K562 (cell line): ENCODE measurements around the gene ARFGAP3. TPM values are rescaled to one million over a fixed set of nuclear protein-coding genes. Genes with fewer than 3 reads are reported as not detected.

Source experiments
- ATAC-seq: fragments of 200-7000 bp; cut with Tn5 transposase; 3 replicates; pipeline ENCODE4 v1.9.1; 2020; ENCODE audit warnings: moderate library complexity
- BruUV-seq: library from RNA; stranded (reverse); fragments of 400-500 nt; replicated peaks from 2 replicates; lab custom pipeline; 2021; lab: Mats Ljungman, UMichigan
- CTCF ChIA-PET: fragments of 300-600 bp; formaldehyde crosslinking; extraction: SDS; loops from one replicate; lab custom pipeline; 2021; ENCODE audit warnings: low intra/inter-chr PET ratio; lab: Yijun Ruan, JAX
- POLR2A ChIA-PET: fragments of 300-600, 350-650 bp; sonication (Branson Sonifier 250); formaldehyde crosslinking; extraction: SDS; loops from one replicate; lab custom pipeline; 2021; ENCODE audit warnings: antibody characterized with exemption, inconsistent platforms; lab: Yijun Ruan, JAX
- DNase-seq, 4 experiments: peaks; one replicate each; pipeline versions ENCODE4 v3.0.0 to v3.0.0-alpha.2; 2011 to 2018; ENCODE audit warnings: low spot score in 3 of 4, mixed read lengths in 3 of 4; ENCODE audit errors: extremely low read depth in 1 of 4
- FAIRE-seq: peaks from 2 replicates; lab custom pipeline; 2011; peaks lifted over from hg19 to GRCh38; lab: Jason Lieb, UNC
- H2AFZ ChIP-seq: 2 replicates; pipeline ENCODE4 v1.6.0; 2011; ENCODE audit warnings: low read depth, low read length, control low read depth, inconsistent platforms
- H3K27ac ChIP-seq: fragments of 200-600 bp; 3 replicates; pipeline ENCODE4 v1.8.0; 2011; ENCODE audit warnings: low read depth, mild to moderate bottlenecking, control low read depth, inconsistent platforms, low read length, moderate library complexity, mixed read lengths; ENCODE audit errors: extremely low read depth
- H3K27me3 ChIP-seq, 2 experiments: fragments of 300-600 bp in 1 of 2; 2 replicates in 1 of 2; 3 replicates in 1 of 2; pipeline versions ENCODE4 v1.6.0 to v1.8.0; 2011; ENCODE audit warnings: inconsistent platforms in 2 of 2, low read length in 2 of 2, mild to moderate bottlenecking in 1 of 2, mixed read lengths in 1 of 2, moderate library complexity in 1 of 2; ENCODE audit not compliant: control insufficient read depth in 2 of 2, insufficient read depth in 2 of 2
- H3K36me3 ChIP-seq: fragments of 300-600 bp; 3 replicates; pipeline ENCODE4 v1.8.0; 2011; ENCODE audit warnings: mild to moderate bottlenecking, low read length, inconsistent platforms; ENCODE audit not compliant: control insufficient read depth, insufficient read depth
- H3K4me1 ChIP-seq, 2 experiments: fragments of 200-600 bp in 1 of 2; replicated peaks in 1 of 2; 2 replicates in 1 of 2; 3 replicates in 1 of 2; pipeline versions ENCODE4 v1.5.1 to v1.8.0; 2011; ENCODE audit warnings: inconsistent platforms in 2 of 2, low read length in 2 of 2, mild to moderate bottlenecking in 1 of 2, mixed read lengths in 1 of 2, moderate library complexity in 1 of 2; ENCODE audit not compliant: control insufficient read depth in 2 of 2, insufficient read depth in 2 of 2
- H3K4me2 ChIP-seq: 2 replicates; pipeline ENCODE4 v1.6.1; 2011; ENCODE audit warnings: low read length, control low read depth, inconsistent platforms, mixed read lengths; ENCODE audit not compliant: insufficient read depth
- H3K4me3 ChIP-seq: fragments of 200-600 bp; sonication (generic), shearing (Covaris generic); 2 replicates; pipeline ENCODE4 v1.5.1; 2016; ENCODE audit warnings: control low read depth, inconsistent platforms
- H3K79me2 ChIP-seq: fragments of 200-600 bp; 3 replicates; pipeline ENCODE4 v1.8.0; 2011; ENCODE audit warnings: low read length, inconsistent platforms; ENCODE audit not compliant: control insufficient read depth, insufficient read depth
- H3K9ac ChIP-seq, 2 experiments: 2 replicates each; pipeline versions ENCODE4 v1.6.0 to v1.6.1; 2011; ENCODE audit warnings: low read depth in 2 of 2, low read length in 2 of 2, control low read depth in 1 of 2, inconsistent platforms in 1 of 2, mild to moderate bottlenecking in 1 of 2, mixed read lengths in 1 of 2; ENCODE audit not compliant: insufficient read depth in 1 of 2
- H3K9me1 ChIP-seq: one replicate; pipeline ENCODE4 v1.6.0; 2011; ENCODE audit warnings: inconsistent platforms, mild to moderate bottlenecking, low read length, moderate library complexity; ENCODE audit not compliant: control insufficient read depth, insufficient read depth
- H3K9me3 ChIP-seq: replicated peaks from 2 replicates; pipeline ENCODE4 v1.5.1; 2011; ENCODE audit warnings: low read depth, low read length, inconsistent platforms; ENCODE audit not compliant: control insufficient read depth, insufficient read depth
- H4K20me1 ChIP-seq: replicated peaks from 2 replicates; pipeline ENCODE4 v1.6.1; 2011; ENCODE audit warnings: low read length, inconsistent platforms, mixed read lengths; ENCODE audit not compliant: control insufficient read depth, insufficient read depth
- PHB2 ChIP-seq: fragments of 450-650 bp; IDR thresholded peaks from 2 replicates; pipeline ENCODE4 v1.6.1; 2017; ENCODE audit warnings: low read depth
- POLR2G ChIP-seq: fragments of 200-400 bp; formaldehyde crosslinking; IDR thresholded peaks from 2 replicates; pipeline ENCODE4 v1.6.1; 2017; ENCODE audit warnings: low read depth, mild to moderate bottlenecking, antibody characterized with exemption, low read length, moderate library complexity
- RBM22 ChIP-seq: fragments of 200-400 bp; formaldehyde crosslinking; IDR thresholded peaks from 2 replicates; pipeline ENCODE4 v1.6.1; 2018; ENCODE audit warnings: low read length, low read depth; ENCODE audit not compliant: poor library complexity, severe bottlenecking
- SNIP1 ChIP-seq: fragments of 450-650 bp; IDR thresholded peaks from 2 replicates; pipeline ENCODE4 v1.7.1; 2017; ENCODE audit warnings: low read depth, mild to moderate bottlenecking
- SUPT5H ChIP-seq: fragments of 450-650 bp; IDR thresholded peaks from 2 replicates; pipeline ENCODE4 v1.6.1; 2016
- ZNF778 ChIP-seq: fragments of 450-650 bp; formaldehyde crosslinking; IDR thresholded peaks from 2 replicates; pipeline ENCODE4 v1.4.0; 2020; ENCODE audit warnings: mild to moderate bottlenecking, moderate library complexity
- WGBS: fragments of 100-300 bp; shearing (Covaris generic); methylation state at CpG from one replicate; pipeline ENCODE4 v1.1.6; 2016; ENCODE audit warnings: low coverage, mixed read lengths; ENCODE audit not compliant: insufficient coverage; ENCODE audit errors: missing lambda C conversion rate; 5-methylcytosine and 5-hydroxymethylcytosine counted together
- in situ Hi-C: fragments of 300-500 bp; cut with MboI; formaldehyde crosslinking; loops from 4 replicates; pipeline ENCODE4 v1.15.0; 2018; ENCODE audit warnings: inconsistent platforms, mixed read lengths
- intact Hi-C: fragments of 100-400 bp; cut with micrococcal nuclease; formaldehyde crosslinking; loops from 2 replicates; pipeline ENCODE4 v1.14.2; 2022
- polyA plus RNA-seq, 8 experiments: library from polyadenylated mRNA; depleted of rRNA in 4 of 8; stranded (reverse) in 5 of 8; unstranded in 3 of 8; fragments of >200 nt; fragmentation: Nextera tagmentation in 2 of 8; fragmentation: Illumina TruSeq in 1 of 8; extraction: Ambion mirVana in 2 of 8; extraction: Trizol in 1 of 8; gene quantifications; 2 replicates each; pipeline versions ENCODE4 v1.2.1 to v1.2.3, GENCODE V29; 2011 to 2014; ENCODE audit warnings: inconsistent platforms in 1 of 8, missing spikeins in 1 of 8
- total RNA-seq, 7 experiments: library from RNA; depleted of rRNA in 6 of 7; stranded (reverse); fragments of >200 nt in 6 of 7; fragmentation: Illumina TruSeq in 2 of 7; extraction: Trizol in 2 of 7; gene quantifications; 2 replicates each; pipeline versions ENCODE4 v1.2.1 to v1.2.3, GENCODE V29; 2011 to 2021; ENCODE audit warnings: low replicate concordance in 1 of 7

The ARFGAP3 gene
- total and polyA plus RNA-seq, 9 of the 15 experiments (the other 6 are each of a cell fraction or from before 2014, with no cell fraction given), result 14.2 to 31.9 (median 22.7) TPM

GRCh38 chr22:42879371-42880021, 22.4 kb upstream of the ARFGAP3 start (continued):
- TF ChIP-seq SNIP1 (no peak), SUPT5H (no peak)

- no peak for FAIRE-seq
- no peak for ATAC-seq
- Histone ChIP-seq H3K27me3 (no peaks in the 10 kb centered on the region), H3K79me2 (no peaks in the 10 kb centered on the region), H3K9ac (no peak overlapping the region; a peak in 1 of 4 replicates), H3K27ac (no peak overlapping the region), H3K4me1 (no peaks in the 10 kb centered on the region), H3K9me1 (no peaks in the 10 kb centered on the region), H3K36me3 (peaks cover 46% of the 10 kb centered on the region; the same call in 2 of the 3 replicates), H3K4me3 (no peak overlapping the region), H2AFZ (no peak overlapping the region), H3K4me2 (no peak overlapping the region), H3K9me3 (no peaks in the 10 kb centered on the region), H4K20me1 (no peaks in the 10 kb centered on the region)
- 97% methylated on average over 11 of the region's 22 CpGs for WGBS
- BruUV-seq, result no TSS peak
- ChIA-PET CTCF (no interaction called here), POLR2A (interaction anchor here (0.7 to 0.8 kb wide), 2 partner anchors 90 to 1794 kb away, joined by 3 read pairs; no protein-coding TSS in a partner anchor)
- in situ Hi-C loops (no loop called here), intact Hi-C loops (no loop called here)
- no peak for DNase-seq
- 0 out of 2 replicates have a peak, but pooled peaks have one; percentile 29 for TF ChIP-seq POLR2G
- peak; percentile 33 for TF ChIP-seq RBM22
- no peak for TF ChIP-seq PHB2
- TF ChIP-seq ZNF778 (CRISPR knock-in tag), result no peak
Measured at GRCh38 chr22:42878561-42879305, 21.7 kb upstream of the ARFGAP3 start.
